GM23338 (cell line): ENCODE data around the gene PLEK. TPM values are rescaled to one million over a fixed set of nuclear protein-coding genes. Genes with fewer than 3 reads are reported as not detected.

Source experiments
- ATAC-seq: fragments of 200-7000 bp; cut with Tn5 transposase; 3 replicates; pipeline ENCODE4 v1.9.1; 2020
- DNase-seq: peaks from one replicate; pipeline ENCODE4 v3.0.0-alpha.2; 2015; ENCODE audit warnings: low spot score
- H2AFZ ChIP-seq: fragments of 200-600 bp; sonication (generic); 2 replicates; pipeline ENCODE4 v1.8.0; 2016; ENCODE audit warnings: antibody characterized with exemption, mild to moderate bottlenecking, moderate library complexity
- H3F3A ChIP-seq: fragments of 200-600 bp; sonication (generic); replicated peaks from 2 replicates; pipeline ENCODE4 v1.8.0; 2017; ENCODE audit warnings: antibody characterized with exemption, mixed run types, low read depth
- H3K27ac ChIP-seq: fragments of 200-600 bp; sonication (generic); 2 replicates; pipeline ENCODE4 v1.6.1; 2016; ENCODE audit warnings: low read depth
- H3K27me3 ChIP-seq: fragments of 200-600 bp; sonication (generic); 2 replicates; pipeline ENCODE4 v1.8.0; 2016; ENCODE audit warnings: mild to moderate bottlenecking, mixed run types, moderate library complexity; ENCODE audit not compliant: insufficient read depth
- H3K36me3 ChIP-seq: fragments of 200-600 bp; sonication (generic); 2 replicates; pipeline ENCODE4 v1.8.0; 2016; ENCODE audit warnings: mild to moderate bottlenecking; ENCODE audit not compliant: insufficient read depth
- H3K4me1 ChIP-seq: fragments of 200-600 bp; sonication (generic); 2 replicates; pipeline ENCODE4 v1.8.0; 2016; ENCODE audit warnings: mild to moderate bottlenecking, moderate library complexity; ENCODE audit not compliant: insufficient read depth
- H3K4me2 ChIP-seq: fragments of 200-600 bp; sonication (generic); 2 replicates; pipeline ENCODE4 v1.7.1; 2017; ENCODE audit warnings: mixed run types
- H3K4me3 ChIP-seq: fragments of 200-600 bp; sonication (generic); 2 replicates; pipeline ENCODE4 v1.6.1; 2016; ENCODE audit warnings: mixed run types
- H3K79me2 ChIP-seq: fragments of 200-600 bp; sonication (generic); replicated peaks from 2 replicates; pipeline ENCODE4 v1.8.0; 2017; ENCODE audit warnings: mild to moderate bottlenecking; ENCODE audit not compliant: insufficient read depth
- H3K9me2 ChIP-seq: fragments of 200-600 bp; sonication (generic); 2 replicates; pipeline ENCODE4 v1.8.0; 2017; ENCODE audit not compliant: insufficient read depth
- H4K20me1 ChIP-seq: fragments of 200-600 bp; sonication (generic); replicated peaks from 2 replicates; pipeline ENCODE4 v1.8.0; 2017; ENCODE audit warnings: mild to moderate bottlenecking; ENCODE audit not compliant: insufficient read depth
- H3K27ac Mint-ChIP-seq: 2 replicates; pipeline ENCODE4 v1.8.0; 2020; ENCODE audit warnings: inconsistent platforms, mild to moderate bottlenecking, moderate library complexity, mixed read lengths
- H3K27me3 Mint-ChIP-seq: 3 replicates; pipeline ENCODE4 v1.8.0; 2022; ENCODE audit warnings: low read depth, mild to moderate bottlenecking, moderate library complexity, mixed read lengths, inconsistent platforms; ENCODE audit not compliant: insufficient read depth, poor library complexity
- H3K36me3 Mint-ChIP-seq: 3 replicates; pipeline ENCODE4 v1.8.0; 2021; ENCODE audit warnings: low read depth, mild to moderate bottlenecking, inconsistent platforms, moderate library complexity, mixed read lengths
- H3K4me1 Mint-ChIP-seq: 3 replicates; pipeline ENCODE4 v1.8.0; 2020; ENCODE audit warnings: mild to moderate bottlenecking, inconsistent platforms, mixed read lengths
- H3K4me3 Mint-ChIP-seq: 3 replicates; pipeline ENCODE4 v1.8.0; 2021; ENCODE audit warnings: moderate library complexity, mild to moderate bottlenecking, inconsistent platforms, mixed read lengths
- H3K9me3 Mint-ChIP-seq: 3 replicates; pipeline ENCODE4 v1.8.0; 2020; ENCODE audit warnings: moderate library complexity, mild to moderate bottlenecking, inconsistent platforms, mixed read lengths
- EZH2 ChIP-seq: fragments of 200-600 bp; sonication (generic); IDR thresholded peaks from one replicate; pipeline ENCODE4 v1.8.0; 2017; ENCODE audit warnings: antibody characterized with exemption, mild to moderate bottlenecking, low read depth; ENCODE audit not compliant: unreplicated experiment
- NANOG ChIP-seq: IDR thresholded peaks from 2 replicates; pipeline ENCODE4 v1.6.1; 2016; ENCODE audit warnings: antibody characterized with exemption, borderline replicate concordance
- REST ChIP-seq: IDR thresholded peaks from one replicate; pipeline ENCODE4 v1.6.1; 2018; ENCODE audit warnings: antibody characterized with exemption; ENCODE audit not compliant: unreplicated experiment
- ZNF331 ChIP-seq: fragments of 250-450 bp; sonication (Bioruptor Pico); IDR thresholded peaks from 2 replicates; pipeline ENCODE4 v1.5.0; 2020; ENCODE audit warnings: low read depth, mild to moderate bottlenecking, moderate library complexity
- polyA plus RNA-seq: library from polyadenylated mRNA; unstranded; fragments of >200 nt; fragmentation: Nextera tagmentation; extraction: Ambion mirVana; gene quantifications from 2 replicates; pipeline ENCODE4 v1.2.1, GENCODE V29; 2016
- total RNA-seq: library from RNA; depleted of rRNA; stranded (reverse); fragments of >200 nt; shearing (Covaris generic); gene quantifications from 2 replicates; pipeline ENCODE4 v1.2.3, GENCODE V29; 2014

The PLEK gene
- total and polyA plus RNA-seq, 2 experiments from 2014 or later, result 0.06 TPM; not detected in 1

GRCh38 chr2:68319398-68320117 is 45.5 kb upstream of the PLEK start, which contains the start of gene CNRIP1:
CNRIP1 (minus strand) TSS chr2:68319949; CDS start chr2:68319400, 549 bp downstream.
- Histone ChIP-seq H2AFZ (peak within 1 kb of the TSS; percentile 100), H3K4me2 (peak within 1 kb of the TSS; percentile 97), H3K27me3 (peaks cover 48% of the 10 kb centered on the region), H3K79me2 (no peaks in the 10 kb centered on the region), H3K4me1 (peaks cover 8% of the 10 kb centered on the region), H3K4me3 (peak within 1 kb of the TSS; percentile 81), H4K20me1 (no peaks in the 10 kb centered on the region), H3K9me2 (no peaks in the 10 kb centered on the region), H3K27ac (no peak within 1 kb of the TSS), H3K36me3 (no peaks in the 10 kb centered on the region), H3F3A (no peaks in the 10 kb centered on the region)
- Mint-ChIP-seq H3K4me1 (peaks cover 6% of the 10 kb centered on the region; the same call in 2 of the 3 replicates), H3K36me3 (no peaks in the 10 kb centered on the region), H3K27me3 (peaks cover 37% of the 10 kb centered on the region), H3K27ac (no peak within 1 kb of the TSS), H3K4me3 (peak within 1 kb of the TSS; percentile 88), H3K9me3 (no peaks in the 10 kb centered on the region)
- DNase-seq (no peak), ATAC-seq (peak; percentile 76)
- TF ChIP-seq EZH2 (peak; percentile 38), REST (peak; percentile 28), ZNF331 (CRISPR knock-in tag) (no peak)

- Mint-ChIP-seq H3K27me3 (peaks cover 37% of the 10 kb centered on the region), H3K4me3 (peak overlapping the region; percentile 88), H3K9me3 (no peaks in the 10 kb centered on the region), H3K36me3 (no peaks in the 10 kb centered on the region), H3K27ac (no peak overlapping the region), H3K4me1 (peaks cover 6% of the 10 kb centered on the region; the same call in 2 of the 3 replicates)
- Histone ChIP-seq H2AFZ (peak overlapping the region; percentile 100), H3K27ac (no peak overlapping the region), H3K4me3 (peak overlapping the region; percentile 81), H3K4me2 (peak overlapping the region; percentile 97), H3K9me2 (no peaks in the 10 kb centered on the region), H4K20me1 (no peaks in the 10 kb centered on the region), H3K4me1 (peaks cover 8% of the 10 kb centered on the region), H3K36me3 (no peaks in the 10 kb centered on the region), H3K79me2 (no peaks in the 10 kb centered on the region), H3K27me3 (peaks cover 48% of the 10 kb centered on the region), H3F3A (no peaks in the 10 kb centered on the region)
- TF ChIP-seq REST (peak; percentile 90), NANOG (no peak)
- DNase-seq, result peak; percentile 87
- ATAC-seq, result peak; percentile 75
These were observed 44.9 kb upstream of the PLEK start for GRCh38 chr2:68320118-68320641.
